T-cell (primary cell): ENCODE measurements around the gene CAP1. TPM values are rescaled to one million over a fixed set of nuclear protein-coding genes. Genes with fewer than 3 reads are reported as not detected.
A peak's percentile ranks its signal among the peaks of the same experiment; 100 is the strongest.

Source experiments
- ATAC-seq, 4 experiments: fragments of 200-7000 bp in 3 of 4; fragments of 150-1000 bp in 1 of 4; cut with Tn5 transposase; replicated peaks in 1 of 4; 1 replicate in 3 of 4; 2 replicates in 1 of 4; pipeline ENCODE4 v1.10.0; 2021; ENCODE audit warnings: moderate library complexity in 3 of 4, mild to moderate bottlenecking in 2 of 4, moderate number of reproducible peaks in 1 of 4
- CTCF ChIA-PET, 2 donors: fragments of 300-600 bp; sonication (Branson Sonifier 250); formaldehyde crosslinking; loops; one replicate each; lab custom pipeline; 2022; ENCODE audit warnings: antibody characterized with exemption in 2 of 2; lab: Charles Lee
- POLR2A ChIA-PET, 2 donors: fragments of 300-600 bp; sonication (Branson Sonifier 250); formaldehyde crosslinking; loops; one replicate each; lab custom pipeline; 2022; ENCODE audit warnings: antibody characterized with exemption in 2 of 2; lab: Charles Lee
- DNase-seq, 35 experiments: peaks; one replicate each; pipeline versions ENCODE4 v3.0.0 to v3.0.0-alpha.2; 2013 to 2023
- H3K27ac ChIP-seq: one replicate; pipeline ENCODE4 v1.5.1; 2013; ENCODE audit warnings: low read length
- H3K27me3 ChIP-seq, 2 experiments: replicated peaks in 1 of 2; 1 replicate in 1 of 2; 2 replicates in 1 of 2; pipeline versions ENCODE4 v1.6.1 to v1.7.0; 2013; ENCODE audit warnings: low read length in 1 of 2, mixed read lengths in 1 of 2; ENCODE audit not compliant: control insufficient read depth in 2 of 2, insufficient read depth in 2 of 2; ENCODE audit errors: extremely low read depth in 1 of 2
- H3K36me3 ChIP-seq, 2 donors: 1 replicate in 1 of 2; 2 replicates in 1 of 2; pipeline versions ENCODE4 v1.6.1 to v1.7.0; 2013; ENCODE audit warnings: low read length in 1 of 2; ENCODE audit not compliant: control insufficient read depth in 2 of 2, insufficient read depth in 1 of 2; ENCODE audit errors: extremely low read depth in 1 of 2
- H3K4me1 ChIP-seq, 2 experiments: 1 replicate in 1 of 2; 2 replicates in 1 of 2; pipeline versions ENCODE4 v1.6.1 to v1.7.0; 2013; ENCODE audit warnings: low read length in 2 of 2, mixed read lengths in 1 of 2; ENCODE audit not compliant: insufficient read depth in 2 of 2, control insufficient read depth in 1 of 2; ENCODE audit errors: extremely low read depth in 1 of 2
- H3K4me3 ChIP-seq, 2 donors: 1 replicate in 1 of 2; 2 replicates in 1 of 2; pipeline versions ENCODE4 v1.5.1 to v1.7.0; 2013; ENCODE audit warnings: mild to moderate bottlenecking in 2 of 2, low read length in 1 of 2, moderate library complexity in 1 of 2; ENCODE audit not compliant: control insufficient read depth in 1 of 2; ENCODE audit errors: extremely low read depth in 1 of 2
- H3K9me3 ChIP-seq: 2 replicates; pipeline ENCODE4 v1.7.0; 2013
- H3K27ac Mint-ChIP-seq, 2 donors: one replicate each; pipeline ENCODE4 v1.8.0; 2020 to 2021; ENCODE audit warnings: mild to moderate bottlenecking in 2 of 2, mixed read lengths in 2 of 2
- H3K27me3 Mint-ChIP-seq, 2 donors: one replicate each; pipeline ENCODE4 v1.8.0; 2021 to 2022; ENCODE audit warnings: mixed read lengths in 2 of 2
- H3K36me3 Mint-ChIP-seq: one replicate; pipeline ENCODE4 v1.8.0; 2021; ENCODE audit warnings: mixed read lengths
- H3K4me1 Mint-ChIP-seq, 3 donors: one replicate each; pipeline ENCODE4 v1.8.0; 2020 to 2022; ENCODE audit warnings: mixed read lengths in 3 of 3, mild to moderate bottlenecking in 1 of 3
- H3K4me3 Mint-ChIP-seq, 3 donors: one replicate each; pipeline ENCODE4 v1.8.0; 2020 to 2022; ENCODE audit warnings: mild to moderate bottlenecking in 3 of 3, mixed read lengths in 3 of 3, moderate library complexity in 3 of 3
- H3K9me3 Mint-ChIP-seq, 3 donors: one replicate each; pipeline ENCODE4 v1.8.0; 2020 to 2022; ENCODE audit warnings: mixed read lengths in 3 of 3
- WGBS: methylation state at CpG from one replicate; pipeline ENCODE4 v1.1.5; 2013; ENCODE audit warnings: missing lambda C conversion rate; ENCODE audit not compliant: insufficient coverage; 5-methylcytosine and 5-hydroxymethylcytosine counted together
- total RNA-seq, 35 experiments: library from RNA in 6 of 35; stranded (reverse) in 6 of 35; fragments of 120-200 nt in 1 of 35; gene quantifications; one replicate each; pipeline versions ENCODE4 v1.2.1 to v1.2.4 and lab custom pipeline; 2013 to 2026

CAP1 gene
- total RNA-seq, 5 donors from 2014 or later (not counting 1 experiment from before 2014, with no cell fraction given), result 293 to 345 (median 298) TPM

GRCh38 chr1:40014812-40015594, 25.5 kb upstream of the CAP1 start:
- H3K4me3 ChIP-seq, result no peak overlapping the region
- Mint-ChIP-seq H3K4me1 (peaks cover 14 to 23% (median 15%) of the 10 kb centered on the region in 3 donors), H3K36me3 (no peaks in the 10 kb centered on the region), H3K4me3 (no peak overlapping the region), H3K27ac (peak overlapping the region; percentile 36 to 48), H3K27me3 (no peaks in the 10 kb centered on the region), H3K9me3 (no peaks in the 10 kb centered on the region)
- ATAC-seq (no peak), DNase-seq (no peak)
- H3K9me3 ChIP-seq, result no peaks in the 10 kb centered on the region
- ChIA-PET POLR2A (no interaction called here), CTCF (interaction anchor here in 1 of 2 donors (1.0 to 2.1 kb wide), 2 partner anchors 17 to 24 kb away, joined by 4 to 11 read pairs; no protein-coding TSS in a partner anchor)
- H3K27ac ChIP-seq, result no peak overlapping the region
- H3K27me3 ChIP-seq, result no peaks in the 10 kb centered on the region
- no peaks in the 10 kb centered on the region for H3K36me3 ChIP-seq
- WGBS, result 87% methylated on average over 3 of the region's 10 CpGs
- peaks cover 7 to 10% of the 10 kb centered on the region in 2 experiments for H3K4me1 ChIP-seq

GRCh38 chr1:40017951-40018575, 22.5 kb upstream of the CAP1 start:
- 80% methylated on average over 1 of the region's 5 CpGs for WGBS
- ChIA-PET POLR2A (no interaction called here), CTCF (no interaction called here)
- DNase-seq (no peak), ATAC-seq (no peak)
- no peak overlapping the region for H3K4me3 ChIP-seq
- no peaks in the 10 kb centered on the region for H3K9me3 ChIP-seq
- Mint-ChIP-seq H3K4me1 (peaks cover 14 to 22% (median 15%) of the 10 kb centered on the region in 3 donors), H3K27me3 (no peaks in the 10 kb centered on the region), H3K36me3 (no peaks in the 10 kb centered on the region), H3K27ac (no peak overlapping the region), H3K9me3 (peaks cover 0 to under 1% (median 0%) of the 10 kb centered on the region in 3 donors), H3K4me3 (no peak overlapping the region)
- H3K36me3 ChIP-seq, result no peaks in the 10 kb centered on the region
- H3K27me3 ChIP-seq, result no peaks in the 10 kb centered on the region
- H3K4me1 ChIP-seq, result peaks cover 7 to 10% of the 10 kb centered on the region in 2 experiments
- H3K27ac ChIP-seq, result no peak overlapping the region

GRCh38 chr1:40020447-40021085, 20.0 kb upstream of the CAP1 start:
- POLR2A ChIA-PET, result no interaction called here

GRCh38 chr1:40023379-40023944, 17.1 kb upstream of the CAP1 start:
- Histone ChIP-seq H3K27ac (no peak overlapping the region), H3K36me3 (no peaks in the 10 kb centered on the region), H3K4me1 (no peaks in the 10 kb centered on the region), H3K4me3 (no peak overlapping the region), H3K27me3 (no peaks in the 10 kb centered on the region), H3K9me3 (no peaks in the 10 kb centered on the region)
- Mint-ChIP-seq H3K4me1 (peaks cover 0 to 7% (median 0%) of the 10 kb centered on the region in 3 donors), H3K27ac (peak overlapping the region in 1 of 2 donors; percentile 36), H3K4me3 (no peak overlapping the region), H3K27me3 (peaks cover 0 to 2% of the 10 kb centered on the region in 2 donors), H3K9me3 (peaks cover 0 to 8% (median 0%) of the 10 kb centered on the region in 3 donors), H3K36me3 (peaks cover 5% of the 10 kb centered on the region)
- WGBS, result 100% methylated on average over 1 of the region's 4 CpGs
- ChIA-PET CTCF (interaction anchor here (0.5 to 1.4 kb wide), 2 partner anchors 9 to 106 kb away, joined by 3 read pairs; no protein-coding TSS in a partner anchor), POLR2A (interaction anchor here in 1 of 2 donors (0.6 kb wide), 1 partner anchor 1317 kb away, joined by 4 read pairs; no protein-coding TSS in a partner anchor)
- no peak for DNase-seq
- no peak for ATAC-seq

More at GRCh38 chr1:40020447-40021085, 20.0 kb upstream of the CAP1 start:
- Mint-ChIP-seq H3K9me3 (peaks cover 0 to 8% (median 0%) of the 10 kb centered on the region in 3 donors), H3K27ac (no peak overlapping the region), H3K36me3 (peaks cover 5% of the 10 kb centered on the region), H3K27me3 (no peaks in the 10 kb centered on the region), H3K4me1 (no peaks in the 10 kb centered on the region), H3K4me3 (no peak overlapping the region)
- Histone ChIP-seq H3K4me1 (no peaks in the 10 kb centered on the region), H3K27ac (no peak overlapping the region), H3K36me3 (no peaks in the 10 kb centered on the region), H3K4me3 (no peak overlapping the region), H3K9me3 (no peaks in the 10 kb centered on the region), H3K27me3 (no peaks in the 10 kb centered on the region)
- no peak for ATAC-seq
- DNase-seq, result no peak
- CTCF ChIA-PET, result interaction anchor here in 1 of 2 donors (0.5 to 1.3 kb wide), 3 partner anchors 12 to 580 kb away, joined by 3 to 5 read pairs (median 4); no protein-coding TSS in a partner anchor
- WGBS, result no CpG with 5 or more reads among the region's 4 CpGs

- Histone ChIP-seq H3K36me3 (no peaks in the 10 kb centered on the region), H3K4me1 (no peaks in the 10 kb centered on the region), H3K4me3 (no peak overlapping the region), H3K27ac (no peak overlapping the region), H3K27me3 (no peaks in the 10 kb centered on the region), H3K9me3 (no peaks in the 10 kb centered on the region)
- Mint-ChIP-seq H3K4me1 (peaks cover 3 to 10% (median 8%) of the 10 kb centered on the region in 3 donors), H3K27me3 (peaks cover 0 to 2% of the 10 kb centered on the region in 2 donors), H3K4me3 (no peak overlapping the region), H3K36me3 (peaks cover 5% of the 10 kb centered on the region), H3K9me3 (peaks cover 0 to 8% (median 0%) of the 10 kb centered on the region in 3 donors), H3K27ac (no peak overlapping the region)
- ChIA-PET POLR2A (no interaction called here), CTCF (no interaction called here)
- no CpG with 5 or more reads among the region's 2 CpGs for WGBS
- ATAC-seq (no peak), DNase-seq (no peak)
These were observed 15.9 kb upstream of the CAP1 start for GRCh38 chr1:40024671-40025070.

- H3K4me3 Mint-ChIP-seq, result no peak overlapping the region
- no peaks in the 10 kb centered on the region for H3K27me3 ChIP-seq
- peaks cover 0 to 8% (median 0%) of the 10 kb centered on the region in 3 donors for H3K9me3 Mint-ChIP-seq
- no peak for DNase-seq
- H3K36me3 ChIP-seq, result no peaks in the 10 kb centered on the region
- H3K36me3 Mint-ChIP-seq, result peaks cover 5% of the 10 kb centered on the region
- peaks cover 0 to 4% of the 10 kb centered on the region in 2 experiments for H3K4me1 ChIP-seq
- H3K9me3 ChIP-seq, result no peaks in the 10 kb centered on the region
- H3K4me1 Mint-ChIP-seq, result peaks cover 12 to 26% (median 26%) of the 10 kb centered on the region in 3 donors
- no peak overlapping the region for H3K4me3 ChIP-seq
- ChIA-PET CTCF (interaction anchor here in 1 of 2 donors (1.0 to 1.2 kb wide), 2 partner anchors 12 to 108 kb away, joined by 3 read pairs; no protein-coding TSS in a partner anchor), POLR2A (no interaction called here)
- no peak overlapping the region for H3K27ac Mint-ChIP-seq
- peaks cover 0 to 2% of the 10 kb centered on the region in 2 donors for H3K27me3 Mint-ChIP-seq
- no peak for ATAC-seq
- H3K27ac ChIP-seq, result no peak overlapping the region
These were observed 12.9 kb upstream of the CAP1 start for GRCh38 chr1:40027647-40028046.
